ENCODE measurements around the gene RNF144B.

GRCh38 chr6:18510644-18511033 is 123.5 kb downstream of the RNF144B start:
- no peak for TF ChIP-seq POLR2A (IDR thresholded peaks at IDR 0.05)
- TF ChIP-seq CTCF (IDR thresholded peaks at IDR 0.05) = no peak

Measured in stomach (tissue), 4 donors.